H4 (cell line): ENCODE measurements around the gene PEX19. TPM values are rescaled to one million over a fixed set of nuclear protein-coding genes. Genes with fewer than 3 reads are reported as not detected.

Experiments
- DNase-seq: peaks from one replicate; pipeline ENCODE4 v3.0.0-alpha.2; 2015; ENCODE audit warnings: low spot score
- total RNA-seq: library from RNA; depleted of rRNA; stranded (reverse); fragments of >200 nt; shearing (Covaris generic); gene quantifications from 2 replicates; pipeline ENCODE4 v1.2.3, GENCODE V29; 2014; rRNA removed

PEX19 gene
- total RNA-seq, 1 experiment from 2014 or later, result 80.8 TPM

DNA sequence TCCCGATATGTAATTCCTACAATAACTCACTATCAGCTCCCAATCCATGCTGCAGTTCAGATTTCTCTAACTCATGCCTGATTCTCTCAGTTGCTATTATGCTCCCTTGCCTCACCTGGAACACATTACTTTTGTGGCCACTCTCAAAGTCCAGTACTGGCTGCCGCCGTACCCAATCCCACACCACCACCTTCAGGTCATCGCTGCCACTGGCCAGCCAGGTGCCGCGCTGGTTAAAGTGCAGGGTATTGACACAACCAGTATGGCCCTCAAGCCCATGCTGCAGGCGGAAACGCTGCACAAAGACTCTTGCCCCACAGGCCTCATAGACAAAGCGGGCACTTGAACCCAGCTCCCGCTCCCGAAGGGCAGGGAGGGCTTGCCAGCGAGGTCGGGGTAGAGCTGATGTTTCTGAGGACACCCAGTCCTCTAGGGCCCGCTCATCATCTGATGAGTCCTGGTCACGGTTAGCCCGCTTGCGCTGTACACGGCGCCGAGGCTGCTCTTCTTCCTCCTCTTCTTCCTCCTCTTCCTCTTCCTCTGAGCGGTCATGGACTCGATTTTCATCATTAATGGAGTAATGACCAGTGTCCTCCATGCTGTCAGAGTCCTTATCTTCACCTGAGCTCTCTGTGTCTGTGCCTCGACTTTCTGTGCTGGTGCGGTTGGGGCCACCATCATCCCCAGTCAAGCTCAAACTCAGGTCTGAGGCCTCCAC lies 45.2 kb downstream of the PEX19 start:
- DNase-seq, result no peak

- no peak for DNase-seq
Observed at GRCh38 chr1:160238408-160238807, 46.5 kb downstream of the PEX19 start.

GRCh38 chr1:160237558-160237957 lies 47.4 kb downstream of the PEX19 start:
- no peak for DNase-seq

DNA sequence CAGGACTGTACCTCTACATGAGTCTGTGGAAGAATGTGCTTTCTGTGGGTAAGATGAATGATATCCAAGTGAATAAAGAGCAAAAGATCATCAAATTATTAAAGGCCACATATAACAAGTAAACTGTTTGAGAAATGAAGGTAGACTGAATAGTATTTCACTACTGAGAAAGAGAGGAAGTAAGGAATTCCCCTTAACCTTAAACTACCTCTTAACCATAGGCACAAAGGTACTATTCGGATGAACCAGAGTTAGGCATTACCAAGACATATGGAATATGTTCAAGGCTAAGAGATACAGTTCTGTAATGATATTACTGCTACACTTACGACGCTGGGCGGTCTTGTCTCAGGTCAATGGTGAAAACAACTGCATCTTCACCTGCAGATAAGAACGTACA lies 48.1 kb downstream of the PEX19 start:
- no peak for DNase-seq

GRCh38 chr1:160232911-160233310 lies 52.0 kb downstream of the PEX19 start:
- DNase-seq, result no peak

DNA sequence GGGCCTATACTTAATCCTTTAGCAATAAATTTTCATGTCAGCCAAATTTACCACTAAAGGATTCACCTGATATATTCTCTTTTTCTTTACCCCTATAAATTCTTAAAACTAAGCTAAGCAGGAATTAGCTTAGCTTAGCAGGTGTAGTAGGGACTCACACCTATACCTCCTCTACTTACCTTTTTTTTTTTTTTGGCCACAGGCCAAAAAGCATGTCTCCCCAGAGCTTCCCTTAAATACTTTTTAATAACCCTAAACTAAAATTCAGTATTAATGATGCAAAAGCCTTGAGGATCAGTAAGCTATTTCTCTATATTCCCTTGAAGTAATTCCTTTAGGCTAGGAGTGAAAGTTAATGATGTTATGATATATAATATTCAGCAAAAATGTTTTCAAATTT lies 56.5 kb downstream of the PEX19 start:
- DNase-seq, result no peak

DNA sequence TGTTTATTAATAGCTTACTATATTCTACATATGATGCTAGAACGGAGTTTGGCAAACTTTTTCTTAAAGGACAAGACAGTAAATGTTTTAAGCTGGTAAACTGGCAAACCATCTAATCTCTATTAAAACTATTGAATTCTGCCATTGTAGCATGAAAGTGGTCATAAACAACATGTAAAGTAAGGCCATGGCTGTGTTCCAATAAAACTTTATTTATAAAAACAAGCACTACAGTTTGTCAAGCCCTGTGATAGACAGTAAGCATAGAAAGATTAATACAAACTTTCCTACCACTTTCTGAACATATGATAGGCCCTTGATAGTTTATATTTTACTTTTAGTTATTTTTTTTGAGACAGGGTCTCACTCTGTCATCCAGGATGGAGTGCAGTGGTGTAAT lies 57.4 kb downstream of the PEX19 start:
- no peak for DNase-seq

DNA sequence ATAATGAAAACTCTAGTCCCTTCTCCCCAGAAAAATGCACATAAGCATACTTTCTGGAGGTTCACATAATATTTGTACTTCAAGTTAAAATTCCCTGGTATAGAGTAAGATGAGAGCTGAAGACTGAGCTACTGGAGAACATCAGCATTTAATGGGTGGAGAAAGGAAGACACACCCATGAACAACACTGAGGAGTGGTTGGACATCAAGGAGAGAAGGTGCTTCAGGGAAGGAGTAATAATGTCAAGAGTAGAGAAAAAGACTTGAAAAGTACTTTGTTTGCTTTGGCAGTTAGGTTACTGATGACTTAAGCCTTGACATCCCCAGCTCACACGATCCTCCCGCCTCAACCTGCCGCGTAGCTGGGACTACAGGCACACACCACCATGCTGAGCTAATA lies 57.9 kb downstream of the PEX19 start:
- no peak for DNase-seq

Other genes with a start within 250 kb of the PEX19 start
- gene KCNJ10, start 215.0 kb downstream of the PEX19 start, total RNA-seq, result not detected in 2 replicates
- not detected in 2 replicates for gene KCNJ9, start 203.6 kb downstream of the PEX19 start, total RNA-seq
- gene IGSF8, start 186.5 kb downstream of the PEX19 start, total RNA-seq, result 13.7 and 20.7 TPM in 2 replicates
- gene ATP1A2, start 169.4 kb downstream of the PEX19 start, total RNA-seq, result 0.10 TPM in 1 of 2 replicates, not detected in the other
- not detected in 2 replicates for gene ATP1A4, start 133.5 kb downstream of the PEX19 start, total RNA-seq
- 0.41 TPM in 1 of 2 replicates, not detected in the other for gene CASQ1, start 94.6 kb downstream of the PEX19 start, total RNA-seq
- 50.7 and 58.8 TPM in 2 replicates for gene PEA15, start 79.7 kb downstream of the PEX19 start, total RNA-seq
- 22.1 and 22.6 TPM in 2 replicates for gene DCAF8, start 22.6 kb downstream of the PEX19 start, total RNA-seq
- gene COPA, start 58.1 kb upstream of the PEX19 start, total RNA-seq, result 90.1 and 101 TPM in 2 replicates
- 61.7 and 72.0 TPM in 2 replicates for gene NCSTN, start 58.2 kb upstream of the PEX19 start, total RNA-seq
- gene NHLH1, start 81.9 kb upstream of the PEX19 start, total RNA-seq, result 0.04 TPM in 1 of 2 replicates, not detected in the other
- gene VANGL2, start 115.4 kb upstream of the PEX19 start, total RNA-seq, result 1.2 and 1.8 TPM in 2 replicates
- not detected in 2 replicates for gene SLAMF6, start 238.1 kb upstream of the PEX19 start, total RNA-seq